NCI-H2107 (cell line): ENCODE results near the gene SLC4A11.
A peak's percentile ranks its signal among the peaks of the same experiment; 100 is the strongest.
"Not testable (repeated sequence)": the region's sequence is repeated elsewhere in the genome, so short reads cannot be mapped to it uniquely, and the experiment has no call there.

ENCODE experiments used
- DNase-seq: peaks from one replicate; lab custom pipeline; 2025; lab: John Stamatoyannopoulos, UW

SLC4A11 gene

DNA sequence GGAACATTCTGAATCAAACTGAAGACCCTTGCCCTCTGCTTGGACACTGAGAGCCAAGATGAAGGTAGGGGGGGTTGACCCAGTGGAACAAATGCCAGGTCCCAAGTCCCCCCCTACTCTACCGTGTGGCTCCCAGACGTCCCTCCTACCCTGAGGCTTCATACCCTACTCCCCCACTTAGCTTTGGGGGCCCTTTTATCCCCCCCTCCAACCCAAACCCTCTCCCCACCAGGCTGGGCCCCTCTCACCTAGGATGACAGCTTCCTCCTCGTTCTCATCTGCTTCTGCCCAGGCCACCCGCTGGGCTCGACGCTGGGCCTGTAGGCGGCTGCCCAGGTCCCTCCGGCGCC is 36.0 kb downstream of the SLC4A11 start:
- DNase-seq, result no peak

DNA sequence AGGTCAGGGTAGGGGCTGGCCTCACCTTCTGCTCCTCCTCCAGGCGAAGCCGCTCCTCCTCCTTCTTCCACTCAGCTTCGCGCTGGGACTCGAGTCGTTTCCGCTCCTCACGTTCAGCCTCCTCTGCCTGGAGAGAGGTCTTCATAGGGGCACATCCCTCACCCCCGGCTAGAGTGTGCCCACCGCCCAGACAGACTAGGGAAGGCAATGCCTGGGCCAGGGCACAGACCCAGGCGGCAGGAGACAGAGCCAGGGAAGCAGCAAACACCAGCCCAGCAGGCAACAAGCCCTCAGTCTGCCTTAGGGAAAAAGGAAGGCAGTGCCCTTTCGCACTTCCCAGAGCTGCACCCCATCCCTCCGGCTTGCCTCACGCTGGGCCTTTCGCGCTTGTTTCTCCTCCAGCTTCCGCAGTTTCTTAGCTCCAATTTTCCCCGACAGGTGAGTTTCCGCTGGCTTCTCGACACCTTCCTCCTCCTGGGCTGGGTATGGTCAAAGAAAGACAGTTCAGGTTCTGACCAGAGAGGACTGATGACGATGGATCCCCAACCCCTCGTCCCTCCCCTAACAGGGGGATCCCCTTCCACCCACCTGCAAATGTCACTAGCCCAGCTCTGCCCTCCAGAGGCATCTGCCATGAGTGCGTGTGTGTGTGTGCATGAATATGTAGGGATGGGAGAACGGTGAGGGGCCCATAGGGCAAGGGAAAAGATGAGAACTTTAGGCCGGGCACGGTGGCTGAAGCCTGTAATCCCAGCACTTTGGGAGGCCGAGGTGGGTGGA is 38.8 kb downstream of the SLC4A11 start:
- DNase-seq, result no peak

DNA sequence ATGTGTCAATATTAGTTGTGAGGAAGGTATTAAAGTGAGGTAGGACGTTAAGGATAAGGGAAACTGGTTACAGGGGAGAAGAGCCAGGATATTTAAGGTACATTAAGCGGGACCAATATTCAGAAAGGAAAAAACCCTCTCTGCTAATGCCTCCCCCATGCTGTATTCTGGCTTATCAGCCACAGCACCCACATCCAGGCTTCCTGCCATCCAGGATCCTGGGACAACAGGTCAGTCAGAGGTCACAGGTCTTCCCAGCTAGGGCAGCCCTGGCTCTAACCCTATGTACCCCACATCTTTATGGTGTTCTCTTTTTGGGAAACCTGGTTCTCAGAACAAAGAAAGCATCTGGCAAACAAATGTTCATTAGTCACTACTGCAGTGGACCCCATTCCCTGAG is 39.8 kb downstream of the SLC4A11 start:
- no peak for DNase-seq

DNA sequence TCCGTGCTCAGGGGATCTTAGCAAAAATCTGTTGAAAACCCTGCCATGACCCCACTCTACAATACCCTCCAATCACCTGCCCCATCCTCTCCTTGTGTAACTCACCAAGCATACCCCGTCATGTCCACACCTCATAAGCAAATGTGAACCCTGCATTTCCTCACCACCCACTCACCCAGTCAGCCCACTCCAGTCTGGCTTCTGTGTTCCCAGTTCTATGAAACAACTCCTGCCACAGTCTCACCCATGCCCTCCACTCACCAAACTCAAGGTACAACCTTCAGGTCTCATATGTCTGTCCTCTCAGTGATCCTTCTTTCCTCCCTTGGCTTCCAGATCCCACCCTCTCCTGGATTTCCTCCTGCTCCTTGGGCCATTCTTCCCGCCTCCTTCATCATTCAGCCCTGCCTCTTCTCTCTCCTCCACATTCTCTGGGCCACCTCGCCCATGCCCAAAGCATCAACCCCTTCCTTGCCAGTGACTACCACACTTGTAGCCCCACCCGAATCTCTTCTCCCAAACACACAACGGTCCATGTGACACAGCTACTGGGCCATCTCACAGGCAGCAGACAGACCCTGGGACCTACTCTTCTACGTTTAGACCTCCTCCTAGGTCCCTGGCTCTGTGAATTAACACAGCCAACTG is 43.3 kb downstream of the SLC4A11 start:
- no peak for DNase-seq

DNA sequence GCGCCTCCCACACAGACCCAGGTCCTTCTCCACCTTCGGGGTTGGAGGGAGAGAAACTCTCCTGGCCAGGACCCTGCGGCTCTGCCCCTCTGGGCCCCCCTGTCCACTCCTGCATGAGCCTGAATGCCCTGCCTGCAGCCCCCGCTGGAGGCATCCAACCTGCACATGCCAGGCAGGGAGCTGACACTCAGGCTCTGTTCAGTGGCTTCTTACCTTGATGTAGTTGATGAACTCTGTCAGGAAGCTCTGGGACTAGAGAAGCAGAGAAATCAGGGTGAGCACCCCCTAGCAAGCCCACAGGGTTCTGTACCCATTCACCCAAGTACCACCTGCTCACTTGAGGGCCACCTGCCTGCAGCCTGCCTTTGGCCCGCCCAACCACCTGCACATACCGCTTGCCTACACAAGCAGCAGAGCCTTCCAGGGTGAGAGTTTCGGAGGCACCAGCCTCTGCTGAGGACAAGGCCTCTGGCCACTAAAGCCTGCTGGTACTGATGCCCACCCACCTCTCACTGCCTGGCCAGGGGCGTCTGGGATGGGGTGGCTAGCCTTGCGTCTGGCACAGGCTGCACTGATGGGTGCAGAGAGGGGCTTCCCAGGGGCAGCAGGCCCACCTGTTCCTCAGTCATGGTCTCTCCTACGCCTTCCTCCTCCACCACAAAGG is 44.2 kb downstream of the SLC4A11 start:
- peak; percentile 29 for DNase-seq

DNA sequence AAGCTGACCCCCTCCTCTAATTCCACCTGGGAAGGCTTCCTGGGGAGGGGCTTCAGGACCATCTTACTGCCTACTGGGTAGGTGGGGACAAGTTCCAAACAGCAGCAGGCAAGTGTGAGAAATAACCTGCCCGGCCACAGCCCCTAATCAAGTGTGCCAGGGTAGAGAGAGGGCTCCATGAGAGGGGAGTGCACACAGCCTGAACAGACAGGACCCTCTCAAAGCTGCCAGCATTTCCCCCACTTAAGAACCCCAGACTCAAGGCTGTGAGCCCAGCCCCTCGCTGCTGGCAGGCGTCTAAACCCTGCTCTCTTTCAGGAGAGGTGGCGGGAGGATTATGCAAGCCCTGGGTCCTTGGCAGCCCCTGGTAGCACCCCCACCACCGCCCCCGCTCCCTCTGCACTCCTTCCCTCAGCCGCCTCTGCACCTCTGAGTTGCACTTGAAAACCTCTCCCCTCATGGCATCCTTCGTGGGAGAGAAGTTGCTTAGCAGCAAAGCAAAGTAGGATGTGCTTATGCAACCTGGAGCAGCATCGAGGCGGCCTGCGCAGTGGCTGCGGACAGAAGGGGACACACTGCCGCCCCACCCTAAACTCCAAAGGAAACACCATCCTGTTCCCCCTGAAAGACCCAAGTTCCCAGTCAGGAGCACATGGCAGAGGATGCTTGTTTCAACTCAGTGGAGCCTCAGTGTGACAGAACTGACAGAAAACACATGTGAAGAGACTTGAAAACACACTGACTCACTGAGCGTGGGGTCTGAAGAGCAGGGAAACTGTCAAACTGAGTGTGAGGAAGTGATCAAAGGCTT is 45.0 kb downstream of the SLC4A11 start:
- no peak for DNase-seq

DNA sequence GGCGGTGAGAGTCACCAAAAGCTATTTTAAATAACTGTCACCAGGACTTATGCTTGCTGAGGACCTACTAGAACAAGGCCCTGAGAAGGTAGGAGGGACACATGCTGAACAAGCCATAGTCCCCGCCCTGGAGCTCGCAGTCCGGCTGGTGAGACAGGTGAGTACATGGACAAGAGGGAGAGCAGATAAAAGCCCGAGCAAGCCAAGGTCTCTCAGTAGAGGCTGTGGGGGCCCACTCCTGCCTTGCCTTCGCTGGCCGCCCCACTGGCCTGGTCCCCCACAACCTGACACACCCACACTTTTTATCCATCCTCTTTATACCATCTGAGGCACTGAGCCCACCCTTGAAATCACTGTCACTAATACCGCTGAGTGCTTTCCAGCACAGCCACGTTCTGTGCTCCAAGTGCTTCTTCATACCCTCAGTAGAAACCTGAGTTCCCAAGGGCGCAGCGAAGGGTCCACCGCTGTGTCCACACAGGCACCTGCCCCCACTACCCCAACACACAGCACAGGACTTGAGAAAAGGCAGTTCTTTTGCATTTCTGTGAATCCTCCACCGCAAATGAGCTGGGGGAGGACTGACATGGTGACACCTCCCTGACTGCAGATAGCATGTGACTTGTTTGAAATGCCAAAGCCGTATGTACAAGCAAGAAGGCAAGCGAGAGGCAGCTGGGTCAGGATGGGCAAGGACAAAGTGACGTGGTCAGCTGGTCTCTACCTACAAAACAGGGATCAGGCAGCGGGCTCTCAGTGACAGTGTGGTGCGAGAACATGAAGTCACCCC is 46.6 kb downstream of the SLC4A11 start:
- no peak for DNase-seq

DNA sequence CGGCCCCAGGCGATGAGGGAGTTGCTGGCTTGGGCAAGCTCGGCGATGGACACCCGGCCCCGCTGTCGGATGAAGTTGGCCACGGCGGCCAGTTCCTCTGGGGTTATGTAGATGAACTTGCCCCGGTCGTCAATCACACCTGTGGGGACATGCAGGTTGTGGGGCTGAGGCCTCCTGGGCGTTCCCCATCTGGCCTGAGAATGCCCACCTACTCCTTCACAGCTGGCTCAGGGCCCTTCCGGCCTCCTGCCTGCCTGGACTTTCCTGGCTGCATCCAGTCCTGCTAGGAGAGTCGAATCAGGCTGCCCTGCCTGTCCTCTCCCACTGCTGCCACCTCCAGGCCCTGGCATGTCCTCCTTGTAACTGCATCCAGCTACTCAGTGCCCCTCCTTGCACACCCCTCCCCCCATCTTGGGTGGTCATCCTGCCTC is 48.3 kb downstream of the SLC4A11 start:
- no peak for DNase-seq

DNA sequence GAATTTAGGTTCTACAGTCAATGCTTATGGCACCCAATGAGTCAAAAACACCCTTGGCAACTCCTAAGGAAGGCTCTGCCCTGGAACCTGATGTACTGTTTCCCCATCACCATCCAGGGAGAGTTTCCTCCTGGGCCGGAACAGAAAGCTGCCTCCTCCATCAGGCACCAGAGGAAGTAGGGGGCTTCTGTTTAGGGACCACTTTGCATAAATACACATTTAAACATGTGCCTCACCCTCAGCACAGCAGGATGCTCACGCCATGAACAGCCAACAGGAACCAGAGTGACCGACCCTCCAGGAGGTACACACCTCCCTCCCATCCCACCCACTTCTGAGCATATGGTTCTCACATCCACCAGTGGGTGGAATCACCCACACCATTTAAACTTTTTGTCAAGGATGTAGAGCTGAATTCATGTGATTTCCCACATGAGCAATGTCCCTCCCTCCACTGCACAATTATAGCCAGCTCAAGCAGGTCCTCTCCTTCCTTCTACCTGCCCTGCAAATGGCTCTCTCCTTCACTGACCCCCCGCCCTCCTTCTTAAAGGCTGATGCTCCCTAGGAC is 49.3 kb downstream of the SLC4A11 start:
- no peak for DNase-seq

DNA sequence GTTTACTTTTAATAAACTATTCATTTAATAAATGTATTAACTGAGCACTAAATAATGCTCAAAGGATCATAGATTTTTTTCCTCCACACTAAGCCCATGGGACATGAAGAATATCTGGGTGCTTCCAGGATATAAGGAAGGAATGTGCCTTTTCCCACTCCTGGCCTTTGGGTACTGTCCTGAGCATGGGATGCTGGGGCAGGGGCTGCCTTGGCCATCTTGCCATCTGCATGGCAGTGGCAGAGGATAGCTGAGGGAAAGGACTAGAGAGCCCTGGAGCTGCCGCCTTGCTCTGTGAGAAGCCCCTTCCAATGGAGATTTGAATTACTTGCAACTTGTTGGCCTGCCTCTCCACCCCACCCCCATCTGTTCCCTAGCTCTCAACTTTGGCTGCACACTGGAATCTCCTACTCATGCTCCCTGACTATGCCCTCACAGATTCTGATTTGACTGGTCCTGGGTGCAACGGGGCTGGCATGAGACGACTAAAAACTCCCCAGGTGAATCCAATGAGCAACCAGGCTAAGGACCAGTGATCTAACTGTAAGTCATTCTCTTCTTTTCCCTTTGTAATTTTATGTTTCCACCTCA is 50.1 kb downstream of the SLC4A11 start:
- DNase-seq, result no peak

DNA sequence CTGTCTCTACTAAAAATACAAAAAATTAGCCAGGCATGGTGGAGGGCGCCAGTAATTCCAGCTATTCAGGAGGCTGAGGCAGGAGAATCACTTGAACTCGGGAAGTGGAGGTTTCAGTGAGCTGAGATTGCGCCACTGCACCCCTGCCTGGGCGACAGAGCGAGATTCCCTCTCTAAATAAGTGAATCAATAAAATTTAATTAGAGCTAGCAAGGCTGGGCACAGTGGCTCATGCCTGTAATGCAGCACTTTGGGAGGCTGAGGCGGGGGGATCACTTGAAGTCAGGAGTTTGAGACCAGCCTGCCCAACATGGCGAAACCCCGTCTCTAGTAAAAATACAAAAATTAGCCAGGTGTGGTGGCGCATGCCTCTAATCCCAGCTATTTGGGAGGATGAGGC is 51.1 kb downstream of the SLC4A11 start:
- DNase-seq, result not testable (repeated sequence)

DNA sequence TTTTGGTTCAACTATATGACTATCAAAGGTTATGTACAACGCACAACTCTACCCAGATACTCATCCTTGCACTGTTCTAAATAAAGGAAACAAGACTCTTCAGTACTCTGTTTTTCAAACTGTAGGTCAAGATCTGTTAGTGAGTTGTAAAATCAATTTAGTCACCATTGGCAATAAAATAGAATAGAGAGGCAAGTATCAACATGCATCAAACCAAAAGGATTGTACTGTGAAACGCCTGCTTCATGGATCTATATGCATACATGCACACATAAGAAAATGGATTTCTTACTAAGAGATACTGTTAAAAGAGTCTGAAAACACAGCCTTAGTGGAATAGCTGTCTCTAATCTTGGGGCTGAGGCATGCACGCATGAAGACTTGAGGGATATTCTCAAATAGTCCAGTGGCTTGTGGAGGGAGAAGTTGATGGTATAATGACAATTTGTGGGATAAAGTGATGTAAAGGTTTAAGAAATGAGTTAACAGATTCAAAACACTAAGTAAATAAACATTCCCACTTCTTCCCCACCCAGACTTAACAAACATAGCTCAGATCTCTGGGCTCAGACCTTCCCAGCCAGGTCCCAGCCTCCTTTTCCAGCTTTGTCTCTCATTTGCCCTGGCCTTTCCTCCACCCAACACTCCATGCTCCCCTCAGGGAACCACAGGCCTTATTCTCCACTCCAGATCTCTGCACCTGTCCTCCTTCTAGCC is 54.9 kb downstream of the SLC4A11 start:
- no peak for DNase-seq

DNA sequence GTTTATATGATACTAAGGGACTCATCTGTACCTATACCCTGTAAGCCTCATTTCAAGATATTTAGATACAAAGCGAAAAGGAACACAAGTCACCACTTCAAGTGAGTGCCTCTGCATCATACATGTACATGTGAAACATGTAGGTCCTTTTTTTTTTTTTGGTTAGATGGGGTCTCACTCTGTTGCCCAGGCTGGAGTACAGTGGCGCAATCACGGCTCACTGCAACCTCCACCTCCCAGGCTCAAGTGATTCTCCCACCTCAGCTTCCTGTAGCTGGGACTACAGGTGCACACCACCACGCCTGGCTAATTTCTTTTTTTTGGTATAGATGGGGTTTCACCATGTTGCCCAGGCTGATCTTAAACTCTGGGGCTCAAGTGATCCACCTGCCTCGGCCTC is 56.6 kb downstream of the SLC4A11 start:
- DNase-seq, result not testable (repeated sequence)

DNA sequence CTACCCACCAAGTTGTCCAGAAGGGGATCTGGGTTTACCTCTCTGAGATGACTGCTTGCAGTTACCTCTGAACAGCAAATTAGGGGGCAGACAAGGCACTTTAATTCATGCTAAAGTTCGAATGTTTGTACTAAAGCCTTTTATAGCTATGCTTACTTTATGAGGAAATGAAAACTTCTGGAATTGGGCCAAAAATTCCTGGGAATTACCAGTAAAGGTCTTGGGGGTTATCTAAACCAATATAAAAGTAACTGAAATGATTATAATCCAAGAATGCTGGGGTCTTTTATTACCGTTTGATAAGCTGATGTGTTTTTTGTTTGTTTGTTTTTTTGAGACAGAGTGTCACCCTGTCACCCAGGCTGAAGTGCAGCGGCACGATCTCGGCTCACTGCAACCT is 57.7 kb downstream of the SLC4A11 start:
- DNase-seq, result no peak

DNA sequence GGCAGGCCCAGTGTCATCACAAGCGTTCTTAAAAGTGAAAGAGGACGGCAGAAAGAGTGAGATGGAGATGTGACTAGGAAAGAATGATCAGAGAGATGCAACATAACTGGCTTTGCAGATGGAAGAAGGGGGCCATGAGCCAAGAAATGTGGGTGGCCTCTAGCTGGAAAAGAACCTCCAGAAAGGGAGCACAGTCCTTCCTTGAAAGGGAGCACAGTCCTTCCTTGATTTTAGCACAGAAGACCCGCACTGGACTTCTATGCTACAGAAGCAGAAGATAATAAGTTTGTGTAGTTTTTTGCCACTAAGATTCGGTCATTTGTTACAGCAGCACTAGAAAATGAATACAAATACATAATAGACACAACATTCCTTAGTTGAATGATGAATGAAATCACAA is 58.7 kb downstream of the SLC4A11 start:
- no peak for DNase-seq

DNA sequence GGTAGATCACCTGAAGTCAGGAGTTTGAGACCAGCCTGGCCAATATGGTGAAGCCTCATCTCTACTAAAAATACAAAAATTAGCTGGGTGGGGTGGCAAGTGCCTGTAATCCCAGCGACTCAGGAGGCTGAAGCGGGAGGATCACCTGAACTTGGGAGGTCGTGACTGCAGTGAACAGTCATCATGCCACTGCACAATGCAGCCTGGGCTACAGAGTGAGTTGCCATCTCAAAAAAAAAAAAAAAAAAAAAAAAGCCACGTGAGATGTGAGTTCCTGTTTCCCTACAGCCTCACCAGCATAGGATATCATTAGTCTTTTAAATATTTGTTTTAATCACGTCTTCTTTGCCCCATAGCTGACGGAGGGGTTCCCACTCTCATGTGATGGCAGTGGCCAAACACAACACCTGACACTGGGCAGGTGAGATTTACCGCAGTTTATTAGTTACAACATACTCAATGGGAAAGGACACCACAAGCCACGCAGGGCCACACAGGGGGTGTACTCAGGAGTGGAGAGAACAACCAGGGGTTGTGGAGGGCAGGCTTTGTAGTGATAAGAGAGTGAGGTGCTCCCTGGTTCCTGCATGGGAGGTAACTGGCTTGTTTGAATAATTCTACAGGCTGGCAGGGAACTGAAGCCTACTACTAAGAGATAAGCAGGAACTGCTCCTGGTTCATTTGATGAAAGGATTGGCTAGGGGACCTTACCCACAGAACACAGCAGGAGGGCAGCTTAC is 61.1 kb downstream of the SLC4A11 start:
- no peak for DNase-seq
